ENCODE measurements around the gene PTPRZ1.

DNA sequence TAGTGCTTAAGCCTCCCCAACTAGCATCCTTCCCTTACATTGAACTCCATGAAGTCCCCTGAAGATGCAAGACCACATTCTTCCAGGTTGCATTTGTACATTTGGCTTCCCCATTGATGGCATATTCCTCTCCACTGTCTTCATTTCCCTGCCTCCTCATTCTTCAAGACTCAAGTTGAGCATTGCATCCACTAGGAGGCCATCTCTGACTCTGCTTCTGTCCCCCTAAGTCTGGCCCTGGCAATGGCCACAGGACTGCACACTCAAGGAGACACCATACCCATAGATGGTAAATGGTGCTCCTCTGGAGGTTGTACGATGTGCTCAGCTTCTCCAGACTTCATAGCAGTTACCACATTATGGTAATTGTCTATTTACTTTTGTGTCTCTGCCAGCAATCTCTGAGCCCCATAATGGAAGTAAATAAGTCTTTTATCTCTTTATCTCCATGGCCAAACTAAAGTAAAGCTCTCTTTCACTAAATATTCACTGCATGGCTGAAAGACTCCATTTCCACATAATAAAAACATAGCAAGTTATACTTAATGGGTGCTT lies 112.6 kb downstream of the PTPRZ1 start:
- TF ChIP-seq, protein P1, sequence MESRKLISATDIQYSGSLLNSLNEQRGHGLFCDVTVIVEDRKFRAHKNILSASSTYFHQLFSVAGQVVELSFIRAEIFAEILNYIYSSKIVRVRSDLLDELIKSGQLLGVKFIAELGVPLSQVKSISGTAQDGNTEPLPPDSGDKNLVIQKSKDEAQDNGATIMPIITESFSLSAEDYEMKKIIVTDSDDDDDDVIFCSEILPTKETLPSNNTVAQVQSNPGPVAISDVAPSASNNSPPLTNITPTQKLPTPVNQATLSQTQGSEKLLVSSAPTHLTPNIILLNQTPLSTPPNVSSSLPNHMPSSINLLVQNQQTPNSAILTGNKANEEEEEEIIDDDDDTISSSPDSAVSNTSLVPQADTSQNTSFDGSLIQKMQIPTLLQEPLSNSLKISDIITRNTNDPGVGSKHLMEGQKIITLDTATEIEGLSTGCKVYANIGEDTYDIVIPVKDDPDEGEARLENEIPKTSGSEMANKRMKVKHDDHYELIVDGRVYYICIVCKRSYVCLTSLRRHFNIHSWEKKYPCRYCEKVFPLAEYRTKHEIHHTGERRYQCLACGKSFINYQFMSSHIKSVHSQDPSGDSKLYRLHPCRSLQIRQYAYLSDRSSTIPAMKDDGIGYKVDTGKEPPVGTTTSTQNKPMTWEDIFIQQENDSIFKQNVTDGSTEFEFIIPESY (CRISPR knock-in tag; IDR thresholded peaks at IDR 0.05): no peak
- TF ChIP-seq, protein P2, sequence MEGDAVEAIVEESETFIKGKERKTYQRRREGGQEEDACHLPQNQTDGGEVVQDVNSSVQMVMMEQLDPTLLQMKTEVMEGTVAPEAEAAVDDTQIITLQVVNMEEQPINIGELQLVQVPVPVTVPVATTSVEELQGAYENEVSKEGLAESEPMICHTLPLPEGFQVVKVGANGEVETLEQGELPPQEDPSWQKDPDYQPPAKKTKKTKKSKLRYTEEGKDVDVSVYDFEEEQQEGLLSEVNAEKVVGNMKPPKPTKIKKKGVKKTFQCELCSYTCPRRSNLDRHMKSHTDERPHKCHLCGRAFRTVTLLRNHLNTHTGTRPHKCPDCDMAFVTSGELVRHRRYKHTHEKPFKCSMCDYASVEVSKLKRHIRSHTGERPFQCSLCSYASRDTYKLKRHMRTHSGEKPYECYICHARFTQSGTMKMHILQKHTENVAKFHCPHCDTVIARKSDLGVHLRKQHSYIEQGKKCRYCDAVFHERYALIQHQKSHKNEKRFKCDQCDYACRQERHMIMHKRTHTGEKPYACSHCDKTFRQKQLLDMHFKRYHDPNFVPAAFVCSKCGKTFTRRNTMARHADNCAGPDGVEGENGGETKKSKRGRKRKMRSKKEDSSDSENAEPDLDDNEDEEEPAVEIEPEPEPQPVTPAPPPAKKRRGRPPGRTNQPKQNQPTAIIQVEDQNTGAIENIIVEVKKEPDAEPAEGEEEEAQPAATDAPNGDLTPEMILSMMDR (CRISPR knock-in tag; IDR thresholded peaks at IDR 0.05): no peak
- TF ChIP-seq POLR2A (IDR thresholded peaks at IDR 0.05; ENCODE audit: insufficient read depth in 1 of 2, low read depth in 2 of 2, low read length in 2 of 2) (no peak), ZNF263 (CRISPR knock-in tag; IDR thresholded peaks at IDR 0.05) (no peak)
- TF ChIP-seq, protein P3, sequence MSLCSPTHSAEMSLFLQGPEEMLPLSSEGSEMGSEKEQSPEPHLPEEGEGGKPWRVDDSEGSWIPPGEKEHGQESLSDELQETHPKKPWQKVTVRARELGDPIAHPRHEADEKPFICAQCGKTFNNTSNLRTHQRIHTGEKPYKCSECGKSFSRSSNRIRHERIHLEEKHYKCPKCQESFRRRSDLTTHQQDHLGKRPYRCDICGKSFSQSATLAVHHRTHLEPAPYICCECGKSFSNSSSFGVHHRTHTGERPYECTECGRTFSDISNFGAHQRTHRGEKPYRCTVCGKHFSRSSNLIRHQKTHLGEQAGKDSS (CRISPR knock-in tag; IDR thresholded peaks at IDR 0.05; ENCODE audit: borderline replicate concordance, low read depth): no peak
- TF ChIP-seq, protein P4, sequence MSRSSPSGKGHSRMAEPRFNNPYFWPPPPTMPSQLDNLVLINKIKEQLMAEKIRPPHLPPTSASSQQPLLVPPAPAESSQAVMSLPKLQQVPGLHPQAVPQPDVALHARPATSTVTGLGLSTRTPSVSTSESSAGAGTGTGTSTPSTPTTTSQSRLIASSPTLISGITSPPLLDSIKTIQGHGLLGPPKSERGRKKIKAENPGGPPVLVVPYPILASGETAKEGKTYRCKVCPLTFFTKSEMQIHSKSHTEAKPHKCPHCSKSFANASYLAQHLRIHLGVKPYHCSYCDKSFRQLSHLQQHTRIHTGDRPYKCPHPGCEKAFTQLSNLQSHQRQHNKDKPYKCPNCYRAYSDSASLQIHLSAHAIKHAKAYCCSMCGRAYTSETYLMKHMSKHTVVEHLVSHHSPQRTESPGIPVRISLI (CRISPR knock-in tag; IDR thresholded peaks at IDR 0.05; ENCODE audit: borderline replicate concordance): no peak
